ENCODE results near the gene ASIP.

ASIP gene

GRCh38 chr20:34210271-34210670 is 31.0 kb upstream of the ASIP start:
- H3K27ac ChIP-seq (ENCODE audit: low read depth, low read length) = no peak overlapping the region

GRCh38 chr20:34211591-34211990 is 29.6 kb upstream of the ASIP start:
- Histone ChIP-seq H3K4me1 (ENCODE audit: control insufficient read depth, low read length) (peaks cover 8% of the 10 kb centered on the region), H3K79me2 (ENCODE audit: control insufficient read depth, low read length) (no peaks in the 10 kb centered on the region), H3K4me2 (ENCODE audit: low read length) (no peak overlapping the region), H3K27ac (ENCODE audit: low read depth, low read length) (no peak overlapping the region), H3K36me3 (ENCODE audit: control insufficient read depth, low read length) (no peaks in the 10 kb centered on the region), H3K9me2 (replicated peaks; ENCODE audit: control insufficient read depth, low read length) (no peaks in the 10 kb centered on the region), H3F3A (ENCODE audit: control insufficient read depth, insufficient read depth) (no peaks in the 10 kb centered on the region), H3K9me3 (ENCODE audit: control insufficient read depth, insufficient read depth, low read length) (peaks cover 6% of the 10 kb centered on the region), H3K4me3 (ENCODE audit: low read length) (no peak overlapping the region), H3K27me3 (ENCODE audit: control insufficient read depth, low read length) (no peaks in the 10 kb centered on the region), H4K20me1 (ENCODE audit: control insufficient read depth, insufficient read depth, low read depth, low read length) (no peaks in the 10 kb centered on the region)
- TF ChIP-seq CTCF (IDR thresholded peaks at IDR 0.05; ENCODE audit: low read depth, low read length, poor library complexity, severe bottlenecking) = no peak
- no peak for TF ChIP-seq EZH2phosphoT487 (IDR thresholded peaks at IDR 0.05; ENCODE audit: borderline replicate concordance, low read length)

More at GRCh38 chr20:34210271-34210670, 31.0 kb upstream of the ASIP start:
- TF ChIP-seq CTCF (IDR thresholded peaks at IDR 0.05; ENCODE audit: low read depth, low read length, poor library complexity, severe bottlenecking) = no peak
- no peak for TF ChIP-seq EZH2phosphoT487 (IDR thresholded peaks at IDR 0.05; ENCODE audit: borderline replicate concordance, low read length)
- Histone ChIP-seq H3K4me1 (ENCODE audit: control insufficient read depth, low read length) (peaks cover 8% of the 10 kb centered on the region), H3F3A (ENCODE audit: control insufficient read depth, insufficient read depth) (no peaks in the 10 kb centered on the region), H3K36me3 (ENCODE audit: control insufficient read depth, low read length) (no peaks in the 10 kb centered on the region), H3K9me2 (replicated peaks; ENCODE audit: control insufficient read depth, low read length) (no peaks in the 10 kb centered on the region), H3K4me3 (ENCODE audit: low read length) (no peak overlapping the region), H3K9me3 (ENCODE audit: control insufficient read depth, insufficient read depth, low read length) (peaks cover 6% of the 10 kb centered on the region), H3K4me2 (ENCODE audit: low read length) (0 out of 2 replicates have a peak overlapping the region, but pooled peaks have one; percentile 13), H4K20me1 (ENCODE audit: control insufficient read depth, insufficient read depth, low read depth, low read length) (no peaks in the 10 kb centered on the region), H3K79me2 (ENCODE audit: control insufficient read depth, low read length) (no peaks in the 10 kb centered on the region), H3K27me3 (ENCODE audit: control insufficient read depth, low read length) (no peaks in the 10 kb centered on the region)

GRCh38 chr20:34213213-34213612 is 28.0 kb upstream of the ASIP start:
- H3K4me2 ChIP-seq (ENCODE audit: low read length) = no peak overlapping the region
- H3K9me2 ChIP-seq (replicated peaks; ENCODE audit: control insufficient read depth, low read length) = no peaks in the 10 kb centered on the region
- no peaks in the 10 kb centered on the region for H3K36me3 ChIP-seq (ENCODE audit: control insufficient read depth, low read length)
- H3K9me3 ChIP-seq (ENCODE audit: control insufficient read depth, insufficient read depth, low read length) = peaks cover 6% of the 10 kb centered on the region
- peaks cover 8% of the 10 kb centered on the region for H3K4me1 ChIP-seq (ENCODE audit: control insufficient read depth, low read length)
- no peaks in the 10 kb centered on the region for H4K20me1 ChIP-seq (ENCODE audit: control insufficient read depth, insufficient read depth, low read depth, low read length)
- TF ChIP-seq CTCF (IDR thresholded peaks at IDR 0.05; ENCODE audit: low read depth, low read length, poor library complexity, severe bottlenecking) = no peak
- TF ChIP-seq EZH2phosphoT487 (IDR thresholded peaks at IDR 0.05; ENCODE audit: borderline replicate concordance, low read length) = no peak
- H3K27ac ChIP-seq (ENCODE audit: low read depth, low read length) = no peak overlapping the region
- H3K79me2 ChIP-seq (ENCODE audit: control insufficient read depth, low read length) = no peaks in the 10 kb centered on the region
- no peaks in the 10 kb centered on the region for H3F3A ChIP-seq (ENCODE audit: control insufficient read depth, insufficient read depth)
- H3K4me3 ChIP-seq (ENCODE audit: low read length) = no peak overlapping the region
- no peaks in the 10 kb centered on the region for H3K27me3 ChIP-seq (ENCODE audit: control insufficient read depth, low read length)

Measured in DOHH2 (cell line).